GM21526 (cell line): ENCODE measurements around the gene ELMOD3.
"Not testable (repeated sequence)": the region's sequence is repeated elsewhere in the genome, so short reads cannot be mapped to it uniquely, and the experiment has no call there.

ENCODE experiments used
- ATAC-seq: cut with Tn5 transposase; IDR thresholded peaks from one replicate; pipeline ENCODE4 v1.9.1; 2021; ENCODE audit warnings: moderate library complexity; ENCODE audit not compliant: unreplicated experiment, low FRiP score

ELMOD3 gene

GRCh38 chr2:85438201-85439024 lies 83.8 kb downstream of the ELMOD3 start:
- ATAC-seq = no peak

- ATAC-seq = no peak
These were observed 84.5 kb downstream of the ELMOD3 start for GRCh38 chr2:85439025-85439472.

DNA sequence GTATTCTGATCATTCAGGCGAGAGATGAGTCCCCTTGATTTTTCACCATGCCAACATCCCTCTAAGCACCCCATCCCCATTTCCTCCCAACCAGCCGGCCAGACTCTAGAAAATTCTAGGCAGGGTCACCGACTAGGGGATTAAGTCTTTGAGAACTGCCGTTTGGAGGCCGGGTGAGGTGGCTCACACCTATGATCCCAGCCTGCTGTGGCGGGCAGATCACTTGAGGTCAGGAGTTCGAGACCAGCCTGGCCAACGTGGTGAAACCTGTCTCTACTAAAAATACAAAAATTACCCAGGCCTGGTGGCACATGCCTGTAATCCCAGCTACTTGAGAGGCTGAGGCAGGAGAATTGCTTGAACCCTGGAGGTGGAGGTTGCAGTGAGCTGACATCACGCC lies 85.0 kb downstream of the ELMOD3 start:
- ATAC-seq = not testable (repeated sequence)

DNA sequence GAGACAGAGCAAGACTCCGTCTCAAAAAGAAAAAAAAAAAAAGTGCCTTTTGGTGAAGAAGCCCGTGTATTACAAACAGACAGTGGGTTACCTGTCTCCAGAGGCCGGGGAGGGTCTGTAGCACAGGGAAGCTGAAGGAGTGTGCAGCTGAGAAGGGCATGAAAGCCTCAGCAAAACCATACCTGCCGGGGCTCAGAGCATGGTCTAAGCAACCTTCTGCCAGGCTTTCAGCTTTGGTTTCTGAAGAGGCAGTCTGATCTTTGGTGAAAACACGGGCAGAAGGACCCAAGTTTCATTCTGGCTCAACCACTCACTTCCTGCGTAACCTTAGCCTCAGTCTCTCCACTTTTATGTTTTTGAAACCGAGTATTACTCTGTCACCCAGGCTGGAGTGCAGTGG lies 85.4 kb downstream of the ELMOD3 start:
- ATAC-seq = no peak

- ATAC-seq = no peak
These were observed 86.2 kb downstream of the ELMOD3 start for GRCh38 chr2:85440729-85441128.
